Measurements from ENCODE around the gene RCOR1.
A peak's percentile ranks its signal among the peaks of the same experiment; 100 is the strongest.
"Not testable (repeated sequence)": the region's sequence is repeated elsewhere in the genome, so short reads cannot be mapped to it uniquely, and the experiment has no call there.

The RCOR1 gene

DNA sequence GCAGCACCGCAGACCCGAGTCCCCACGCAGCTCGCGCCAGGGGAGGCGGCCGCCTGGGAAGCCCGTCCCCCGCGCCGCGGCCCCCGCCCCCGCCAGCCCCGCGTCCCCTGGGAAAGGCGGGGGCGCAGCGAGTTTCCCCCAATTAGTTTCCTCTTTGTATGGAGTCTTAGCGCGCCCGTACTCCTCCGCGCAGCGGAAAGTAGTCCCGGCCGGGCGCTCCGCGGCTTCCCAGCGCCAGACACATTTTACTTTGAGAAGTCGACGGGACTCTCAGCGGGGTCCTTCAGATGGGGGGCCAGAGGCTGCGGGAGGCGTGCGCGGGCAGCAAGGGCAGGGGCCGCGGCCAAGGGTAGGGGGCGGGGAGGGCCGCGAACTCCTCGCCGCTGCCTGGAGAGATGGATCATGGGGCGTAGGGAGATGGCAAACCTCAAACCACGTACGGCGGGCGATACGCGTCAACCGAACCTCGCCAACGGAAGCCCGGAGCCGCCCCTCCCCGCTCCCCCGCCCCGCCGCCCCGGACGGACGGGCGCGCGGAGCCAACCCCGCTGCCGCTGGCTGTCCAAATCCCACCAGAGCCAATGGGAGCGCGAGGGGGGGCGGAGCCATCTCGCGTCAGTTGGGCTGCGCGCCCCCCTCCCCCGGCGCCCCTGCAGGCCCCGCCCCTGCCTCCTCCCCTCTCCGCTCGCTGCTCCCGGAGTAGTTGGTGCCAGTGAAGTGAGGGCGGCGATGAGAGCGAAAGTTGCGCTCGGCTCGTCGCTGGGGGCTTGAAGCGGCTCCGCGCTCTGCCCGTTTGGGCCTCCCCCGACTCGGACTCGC lies at the start of gene RCOR1:
RCOR1 (plus strand) TSS at position 706 of the 819 bp plus-strand sequence. CDS start 238 bp downstream, outside the sequence.
- DNase-seq, result peak; percentile 97

DNA sequence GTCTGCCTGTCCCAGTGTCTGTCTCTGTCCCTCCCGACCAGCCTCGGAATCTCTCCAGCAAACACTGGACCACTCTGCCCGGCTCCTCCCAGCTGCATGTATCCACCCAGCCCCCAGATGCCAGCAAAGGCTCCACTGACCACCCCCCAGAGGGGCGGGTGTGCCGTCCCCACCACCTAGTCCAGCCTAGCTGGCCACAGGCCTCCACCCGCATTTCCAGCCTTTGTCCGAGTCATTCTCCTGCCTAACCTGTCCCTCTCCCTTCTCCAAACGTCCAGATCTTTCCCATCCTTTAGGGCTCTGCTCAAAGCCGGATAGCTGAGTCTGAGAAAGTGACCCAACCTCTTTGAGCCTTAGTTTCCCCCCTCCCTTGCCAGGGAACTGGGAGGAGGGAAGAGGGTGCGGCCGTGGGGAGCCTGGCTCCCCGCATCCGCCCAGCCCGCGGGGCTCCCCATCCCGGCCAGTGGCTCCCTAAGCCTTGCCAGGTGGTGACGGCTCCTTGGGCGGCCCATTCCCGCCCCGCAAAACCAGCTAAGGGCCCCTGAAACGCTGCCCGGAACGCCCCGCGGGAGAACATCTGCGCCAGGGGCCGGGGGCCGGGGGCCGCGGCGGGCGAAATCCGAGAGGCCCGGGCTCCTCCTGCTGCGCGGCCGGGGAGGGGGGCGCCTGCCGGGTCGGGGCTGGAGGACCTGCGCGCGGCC lies 48.3 kb upstream of the RCOR1 start:
- no peak for DNase-seq

DNA sequence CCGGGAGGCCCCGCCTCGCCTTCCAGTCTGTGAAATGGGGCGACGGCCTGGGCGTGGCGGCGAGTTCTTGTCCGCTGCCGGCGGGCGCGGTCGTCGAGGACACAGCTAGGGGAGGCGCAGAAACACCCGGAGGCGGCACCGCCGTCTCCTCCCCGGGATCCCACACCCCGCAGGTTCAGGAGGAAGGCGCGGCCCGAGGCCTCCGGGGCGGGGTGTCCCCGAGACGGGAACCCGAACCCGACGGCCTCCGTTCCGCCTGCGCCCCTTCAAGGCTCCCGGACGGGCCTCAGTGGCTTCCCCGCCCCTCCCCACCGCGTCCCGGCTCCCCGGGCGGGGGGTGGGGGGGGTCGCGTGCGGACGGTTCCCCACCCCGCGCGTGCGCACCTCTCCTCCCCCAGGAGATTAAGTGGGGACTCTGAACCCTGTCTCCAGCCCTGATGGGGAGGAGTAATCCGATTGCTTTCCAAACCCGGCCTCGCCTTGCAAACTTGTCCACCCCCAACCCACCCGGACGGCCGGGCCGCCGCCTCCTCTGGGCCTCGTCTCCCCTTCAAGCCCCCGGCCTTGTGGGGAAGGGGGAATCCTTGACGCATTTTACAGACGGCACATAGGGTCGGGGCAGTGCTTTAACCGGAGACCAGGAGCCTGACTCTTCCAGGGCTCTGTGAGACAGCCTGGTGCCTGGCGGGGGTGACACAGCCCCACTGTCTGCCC lies 47.5 kb upstream of the RCOR1 start:
- no peak for DNase-seq

DNA sequence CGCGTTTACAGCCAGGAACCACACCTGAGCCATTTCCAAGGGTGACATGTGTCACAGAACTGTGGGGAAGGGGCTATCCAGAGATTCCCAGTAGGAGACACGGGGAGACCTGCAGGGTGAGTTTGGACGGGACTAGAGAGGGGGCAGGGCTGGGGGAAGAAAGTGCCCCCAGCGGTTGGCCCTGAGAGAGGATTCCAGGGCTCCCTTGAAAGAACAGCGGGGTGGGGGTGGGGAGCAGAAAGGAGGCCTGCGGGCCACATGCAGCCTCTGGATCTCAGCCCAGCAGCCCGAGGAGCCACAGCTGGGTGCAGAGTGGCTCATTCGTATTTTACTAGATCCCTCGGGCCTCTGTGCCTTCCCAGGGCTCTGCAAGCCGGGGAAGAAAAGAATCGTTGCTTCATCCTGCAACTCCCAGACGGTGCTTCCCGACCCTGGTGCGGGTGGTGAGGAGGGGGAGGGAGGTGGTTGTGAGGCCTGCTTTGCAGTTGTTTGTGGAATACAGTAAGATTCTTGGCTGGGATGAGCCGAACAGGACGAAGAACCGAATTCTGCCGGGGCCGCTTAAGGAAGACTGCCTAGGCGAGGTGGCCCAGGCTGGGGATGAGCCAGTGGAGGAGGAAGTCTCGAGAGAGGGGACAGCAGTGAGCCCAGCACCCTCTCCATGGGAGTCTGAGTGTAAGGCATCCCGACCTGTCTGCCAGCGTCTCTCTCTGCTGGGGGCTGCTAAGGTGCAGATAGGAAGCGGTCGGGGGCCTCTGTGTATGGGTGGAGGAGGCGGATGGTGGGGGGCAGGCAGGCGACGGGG lies 46.8 kb upstream of the RCOR1 start:
- DNase-seq, result no peak

DNA sequence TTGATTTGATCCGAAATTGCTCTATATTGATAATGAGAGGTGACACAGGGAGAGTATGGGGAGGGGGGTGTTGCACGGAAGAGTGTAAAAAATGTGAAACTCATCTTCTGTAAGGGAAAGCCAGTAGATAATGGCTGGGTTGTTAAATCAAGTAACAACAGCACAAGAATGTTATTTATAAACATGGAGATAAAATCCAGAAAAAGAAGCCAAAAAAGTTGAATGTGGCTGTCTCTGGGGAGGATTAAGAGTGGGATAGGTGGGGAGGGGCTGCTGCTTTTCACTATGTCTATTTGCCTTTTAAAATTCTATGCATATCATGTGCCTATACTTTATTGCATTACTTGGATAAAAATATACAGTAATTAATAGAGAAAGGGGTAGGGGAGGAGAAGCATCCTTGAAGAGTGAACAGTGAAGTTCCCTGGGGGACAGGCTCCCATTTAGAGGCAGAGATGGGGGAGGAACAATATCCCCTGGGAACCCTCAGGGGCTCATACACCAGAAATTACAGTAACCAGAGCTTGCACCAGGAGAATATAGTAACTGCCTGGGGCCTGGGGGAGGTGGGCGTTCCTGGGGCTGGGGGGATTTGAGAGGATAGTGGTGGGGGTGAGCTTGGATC lies 43.7 kb upstream of the RCOR1 start:
- no peak for DNase-seq

DNA sequence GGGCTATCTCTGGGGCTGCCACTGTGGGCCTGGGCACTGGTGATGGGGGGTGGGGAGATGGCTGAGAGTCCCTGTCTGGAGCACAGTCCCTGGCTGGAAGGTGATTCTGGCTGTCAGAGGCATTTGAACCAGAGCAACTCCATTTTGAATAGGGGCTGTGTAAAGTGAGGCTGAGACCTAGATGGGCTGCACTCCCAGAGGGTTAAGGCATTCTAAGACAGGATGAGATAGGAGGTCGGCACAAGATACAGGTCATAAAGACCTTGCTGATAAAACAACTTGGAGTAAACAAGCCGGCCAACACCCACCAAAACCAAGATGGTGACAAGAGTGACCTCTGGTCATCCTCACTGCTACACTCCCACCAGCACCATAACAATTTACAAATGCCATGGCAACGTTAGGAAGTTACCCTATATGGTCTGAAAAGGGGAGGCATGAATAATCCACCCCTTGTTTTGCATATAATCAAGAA lies 41.5 kb upstream of the RCOR1 start:
- DNase-seq, result not testable (repeated sequence)

DNA sequence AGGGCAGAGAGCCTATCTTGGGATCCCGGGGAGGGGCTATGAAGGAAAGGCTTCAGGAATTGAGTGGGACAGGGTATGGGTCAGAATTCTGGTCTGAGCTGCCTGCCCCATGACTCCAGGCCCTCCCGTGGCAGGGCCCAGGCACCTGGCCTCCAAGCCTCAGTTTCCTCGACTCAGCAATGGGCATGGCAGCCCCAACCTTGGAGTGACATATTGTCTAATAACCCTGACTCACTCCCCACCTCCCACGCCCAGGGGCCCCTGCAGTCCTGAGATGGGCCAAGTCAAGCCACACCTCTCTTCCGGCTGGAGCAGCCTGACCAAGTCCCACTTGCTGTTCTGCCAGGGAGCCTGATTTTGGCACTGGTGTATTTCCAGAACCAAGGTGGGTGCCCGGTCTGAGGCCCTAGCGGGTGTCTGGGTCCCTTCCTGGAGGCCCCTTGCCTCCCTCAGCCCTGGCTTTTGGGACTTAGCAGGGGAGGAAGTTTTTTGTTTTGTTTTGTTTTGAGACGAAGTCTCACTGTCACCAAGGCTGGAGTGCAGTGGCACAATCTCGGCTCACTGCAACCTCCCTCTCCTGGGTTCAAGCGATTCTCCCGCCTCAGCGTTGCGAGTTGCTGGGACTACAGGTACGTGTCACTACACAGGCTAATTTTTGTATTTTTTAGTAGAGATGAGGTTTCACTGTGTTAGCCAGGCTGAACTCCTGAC lies 40.3 kb upstream of the RCOR1 start:
- DNase-seq, result no peak

DNA sequence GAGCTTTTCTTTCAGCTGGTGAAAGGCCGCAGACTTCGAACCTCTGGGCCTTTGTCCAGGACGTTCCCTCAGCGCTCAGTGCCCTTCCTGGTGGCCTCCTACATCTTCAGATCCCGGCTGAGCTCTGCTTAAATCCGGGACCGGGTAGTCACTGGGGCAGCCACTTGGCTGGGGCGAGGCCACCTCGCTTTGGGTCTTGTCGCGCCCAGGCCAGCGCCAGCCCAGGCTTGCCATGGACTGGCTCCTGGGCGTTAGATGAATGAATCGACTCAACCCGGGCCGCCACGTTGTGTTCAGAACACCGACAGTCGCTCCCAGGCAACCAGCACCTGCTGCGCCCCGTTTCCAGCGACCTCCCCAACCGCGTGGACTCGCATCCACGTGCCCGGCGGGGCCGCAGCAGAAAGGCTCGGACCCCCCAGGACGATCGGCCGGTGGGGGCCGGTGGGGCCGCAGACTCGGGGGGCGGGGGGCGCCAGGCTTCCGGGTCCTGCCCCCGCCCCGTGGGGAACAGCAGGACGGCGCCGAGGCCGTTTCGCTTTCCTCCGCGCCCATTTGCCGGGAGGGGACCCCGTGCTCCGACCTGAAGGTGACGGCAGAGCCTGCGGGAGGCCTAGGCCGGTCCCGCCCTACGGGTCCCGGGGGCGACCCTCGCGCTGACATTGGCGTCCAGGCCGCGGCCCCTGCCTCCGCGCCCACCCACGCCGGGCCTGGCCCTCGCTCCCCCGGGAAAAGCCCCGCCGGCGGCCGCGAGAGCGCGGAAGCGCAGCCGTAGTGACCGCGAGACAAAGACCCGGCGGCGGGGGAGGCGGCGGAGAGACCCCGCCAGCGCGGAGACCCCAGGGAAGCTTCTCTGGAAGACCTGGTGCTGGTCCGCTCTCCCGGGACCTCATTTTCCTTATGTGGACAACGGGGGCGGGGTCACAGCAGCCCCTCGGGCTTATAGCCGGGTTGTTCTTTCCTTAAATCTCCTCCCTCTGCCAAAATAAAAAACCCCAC lies 37.3 kb upstream of the RCOR1 start:
- peak; percentile 44 for DNase-seq

DNA sequence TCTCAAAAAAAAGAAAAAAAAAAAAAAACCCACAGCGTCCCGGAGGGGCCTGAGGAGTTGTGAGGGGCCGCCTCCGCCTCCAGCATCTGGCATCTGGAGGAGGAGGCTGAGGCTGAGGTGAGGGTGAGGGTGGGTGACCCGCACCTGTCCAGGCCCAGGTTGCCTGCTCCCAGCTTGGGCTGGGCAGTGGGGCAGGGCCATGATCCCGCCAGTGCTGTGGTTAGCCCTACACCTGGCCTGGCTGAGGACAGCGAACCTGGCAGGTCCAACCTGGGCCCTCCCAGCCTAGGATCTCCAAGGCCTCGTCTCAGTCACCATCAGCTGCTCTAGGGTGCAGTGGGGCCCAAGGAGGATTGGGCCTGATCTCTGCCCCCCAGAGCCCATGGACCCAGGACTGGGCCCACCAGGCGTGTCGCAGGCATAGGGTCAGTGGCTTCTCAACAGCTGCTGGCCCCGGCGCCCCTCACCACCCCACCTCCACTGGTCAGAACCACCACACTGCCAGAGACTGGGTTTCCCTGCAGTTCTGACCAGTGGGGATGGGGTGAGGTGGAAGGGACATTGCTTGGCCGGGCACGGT lies 36.3 kb upstream of the RCOR1 start:
- no peak for DNase-seq

DNA sequence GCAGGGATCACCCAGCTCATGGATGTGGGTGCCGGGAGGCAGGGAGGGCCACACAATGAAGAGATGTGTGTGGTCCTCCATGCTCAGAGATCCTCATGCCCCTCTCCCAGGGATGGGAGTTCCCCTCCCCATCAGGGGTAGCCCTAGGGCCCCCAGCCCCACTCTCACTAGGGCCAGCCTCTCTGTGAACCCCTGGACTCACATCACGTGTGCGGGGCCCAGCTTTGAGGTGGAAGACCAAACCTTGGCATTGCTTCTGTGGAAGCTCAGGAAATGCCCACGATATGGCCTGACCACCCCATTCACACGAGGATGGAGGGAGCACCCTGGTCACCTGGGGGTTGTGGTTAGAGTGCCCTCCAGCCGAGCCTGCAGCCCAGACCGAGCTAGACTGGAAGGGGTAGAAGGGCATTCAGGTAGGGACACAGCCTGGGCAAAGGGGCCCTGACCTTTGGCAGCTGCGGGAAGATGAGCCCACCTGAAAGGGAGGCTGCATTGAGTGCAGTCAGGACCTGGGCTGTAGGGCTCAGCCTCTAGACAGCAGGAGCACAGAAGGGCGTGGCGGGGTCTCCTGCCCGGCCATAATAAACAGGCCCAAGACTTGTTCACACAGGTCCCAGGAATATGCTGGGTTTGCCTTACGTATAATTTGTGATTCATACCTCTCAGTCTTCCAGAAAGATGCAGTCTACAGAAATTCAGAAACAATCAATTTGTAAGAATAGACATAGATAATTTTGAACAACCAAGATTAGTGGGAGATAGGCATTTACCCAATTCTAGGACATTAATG lies 34.8 kb upstream of the RCOR1 start:
- no peak for DNase-seq

DNA sequence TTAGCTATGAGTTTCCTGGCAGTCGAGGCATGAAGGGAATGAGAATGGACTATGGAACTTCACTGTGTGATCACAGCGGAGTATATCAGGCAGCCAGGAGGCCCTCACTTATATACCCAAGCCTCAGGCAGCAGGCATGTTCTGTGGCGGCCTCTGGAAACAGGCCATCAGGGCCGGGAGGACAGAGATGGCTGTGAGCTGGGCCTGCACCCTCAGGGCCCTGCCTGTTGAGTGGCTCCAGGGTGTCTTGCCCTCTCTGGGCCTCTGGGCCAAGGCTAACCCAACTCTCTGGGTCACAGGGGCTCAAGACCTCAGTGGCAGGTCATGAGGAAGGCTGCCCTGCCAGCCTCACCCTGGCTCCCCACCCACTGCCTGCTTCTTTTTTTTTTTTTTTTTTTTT lies 33.9 kb upstream of the RCOR1 start:
- no peak for DNase-seq

DNA sequence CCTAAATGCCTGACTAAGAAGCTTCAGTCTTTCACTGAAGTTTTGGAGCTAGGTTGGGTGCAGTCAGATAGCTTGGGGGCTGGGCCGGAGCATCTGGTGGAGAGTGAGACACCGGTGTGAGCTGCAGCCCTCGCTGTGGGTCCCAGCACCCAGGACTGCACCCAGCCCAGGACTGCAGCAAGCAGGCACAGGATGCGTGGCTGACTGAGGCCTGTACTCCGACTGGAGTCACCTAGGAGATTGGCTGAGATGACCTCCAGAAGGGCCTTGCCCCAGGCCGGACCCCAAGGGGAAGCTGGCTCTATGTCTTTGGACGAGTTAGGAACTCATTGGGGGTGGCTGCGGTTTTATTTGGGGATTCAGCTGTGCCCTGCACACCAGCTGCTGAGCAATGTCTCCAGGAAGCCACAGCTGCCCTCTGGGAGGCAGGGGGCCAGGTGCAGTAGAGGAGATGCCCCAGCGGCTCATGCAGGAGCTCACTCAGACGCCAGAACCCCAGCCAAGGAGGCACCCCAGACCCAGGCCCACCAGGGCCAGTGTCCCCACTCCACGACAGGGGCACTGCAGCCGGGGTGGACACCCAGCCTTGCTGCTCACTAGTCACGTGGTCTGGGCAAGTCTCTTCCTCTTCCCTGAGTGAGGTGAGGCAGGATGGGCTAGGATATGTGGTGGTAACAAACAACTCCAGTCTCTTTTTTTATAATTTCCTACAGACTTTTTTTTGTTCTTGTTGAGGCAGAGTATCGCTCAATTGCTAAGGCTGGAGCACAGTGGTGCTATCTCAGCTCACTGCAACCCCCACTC lies 31.8 kb upstream of the RCOR1 start:
- DNase-seq, result no peak

DNA sequence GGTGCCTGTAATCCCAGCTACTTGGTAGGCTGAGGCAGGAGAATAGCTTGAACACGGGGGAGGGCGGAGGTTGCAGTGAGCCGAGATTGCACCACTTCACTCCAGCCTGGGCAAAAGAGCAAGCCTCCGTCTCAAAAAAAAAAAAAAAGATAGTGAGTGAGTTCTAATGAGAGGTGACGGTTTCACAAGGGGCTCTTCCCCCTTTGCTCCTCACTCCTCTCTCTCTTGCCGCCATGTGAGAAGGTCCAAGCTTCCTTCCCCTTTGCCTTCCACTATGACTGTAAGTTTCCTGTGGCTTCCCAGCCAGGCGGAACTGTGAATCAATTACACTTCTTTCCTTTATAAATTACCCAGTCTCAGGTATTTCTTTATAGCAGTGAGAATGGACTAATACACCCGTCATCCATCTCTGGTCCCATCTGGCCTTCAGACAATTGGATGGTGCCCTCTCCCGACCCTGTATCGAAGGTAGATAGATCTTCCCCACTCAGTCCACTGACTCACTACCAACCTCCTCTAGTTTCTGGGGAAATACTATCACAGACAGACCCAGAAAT lies 27.0 kb upstream of the RCOR1 start:
- DNase-seq, result no peak

DNA sequence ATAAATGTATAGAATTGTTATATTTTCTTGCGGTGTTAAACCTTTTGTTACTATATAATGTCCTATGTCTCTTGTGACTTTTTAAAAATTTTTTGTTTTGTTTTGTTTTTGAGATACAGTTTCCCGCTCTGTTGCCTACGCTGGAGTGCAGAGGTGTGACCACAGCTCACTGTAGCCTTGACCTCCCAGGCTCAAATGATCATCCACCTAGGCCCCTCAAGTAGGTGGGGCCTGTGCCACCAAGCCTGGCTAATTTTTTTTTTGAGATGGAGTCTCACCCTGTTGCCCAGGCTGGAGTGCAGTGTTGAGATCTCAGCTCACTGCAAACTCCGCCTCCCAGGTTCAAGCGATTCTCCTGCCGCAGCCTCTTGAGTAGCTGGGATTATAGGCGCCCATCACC lies 26.5 kb upstream of the RCOR1 start:
- no peak for DNase-seq

DNA sequence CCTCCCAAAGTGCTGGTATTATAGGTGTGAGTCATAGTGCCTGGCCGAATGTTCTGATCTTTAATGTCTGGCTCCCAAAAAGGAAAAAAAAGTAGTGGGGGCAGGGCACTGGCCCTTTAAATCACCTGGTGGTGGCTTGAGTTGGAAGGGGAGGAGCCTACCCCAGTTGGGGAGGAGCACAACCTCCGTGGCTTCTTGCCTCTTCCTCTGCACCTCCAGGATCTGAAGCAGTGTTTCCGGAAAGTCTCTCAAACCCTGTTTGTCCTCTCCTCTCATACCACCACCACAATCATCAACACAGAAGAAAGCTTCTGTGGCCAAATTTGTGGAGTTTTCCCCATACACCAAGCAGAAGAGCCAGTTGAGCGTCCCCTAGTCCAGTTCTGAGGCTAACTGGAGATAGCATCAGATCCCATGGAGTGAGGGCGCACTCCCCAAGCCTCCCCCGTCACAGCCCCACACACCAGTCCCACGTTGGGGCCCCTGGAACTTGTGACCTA lies 24.3 kb upstream of the RCOR1 start:
- DNase-seq, result peak; percentile 21

DNA sequence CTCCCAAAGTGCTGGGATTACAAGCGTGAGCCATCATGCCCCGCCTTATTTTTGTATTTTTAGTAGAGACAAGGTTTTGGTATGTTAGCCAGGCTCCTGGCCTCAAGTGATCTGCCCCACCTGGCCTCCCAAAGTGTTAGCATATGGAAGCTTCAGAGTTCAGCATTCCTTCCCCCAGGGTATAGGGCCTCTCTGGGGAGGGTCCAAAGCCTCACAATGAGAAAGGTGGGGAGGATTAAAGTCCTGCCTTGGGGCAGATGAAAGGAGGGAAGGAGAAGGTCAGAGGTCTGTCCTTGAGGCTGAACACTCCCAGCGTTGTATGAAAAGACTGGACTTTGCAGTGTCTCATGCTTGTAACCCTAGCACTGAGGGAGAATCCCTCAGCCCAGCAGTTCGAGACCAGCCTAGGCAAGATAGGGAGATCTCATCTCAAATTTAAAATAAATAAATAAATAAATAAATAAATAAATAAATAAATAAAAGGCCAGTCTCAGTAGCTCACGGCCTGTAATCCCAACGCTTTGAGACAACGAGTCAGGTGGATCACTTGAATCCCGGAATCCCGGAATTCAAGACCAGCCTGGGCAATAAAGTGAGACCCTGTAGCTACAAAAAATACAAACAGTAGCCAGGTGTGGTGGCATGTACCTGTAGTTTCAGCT lies 22.0 kb upstream of the RCOR1 start:
- DNase-seq, result no peak

DNA sequence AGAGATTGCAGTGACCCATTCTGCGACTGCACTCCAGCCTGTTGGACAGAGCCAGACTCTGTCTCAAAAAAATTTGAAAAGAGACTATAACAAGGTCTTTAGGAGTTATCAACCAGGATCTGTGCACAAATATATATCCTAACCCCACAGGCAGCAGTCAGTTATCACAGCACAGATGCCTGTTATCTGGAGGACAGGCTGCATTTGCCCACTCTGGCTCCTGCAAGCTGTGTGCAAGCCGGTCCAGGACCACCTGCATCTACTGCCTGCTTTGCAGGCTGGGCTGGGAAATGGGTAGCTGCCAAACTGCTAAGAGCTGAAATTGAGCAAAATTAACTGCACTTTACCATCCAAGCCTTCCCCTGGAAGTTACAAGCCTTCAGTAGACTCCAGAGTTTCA lies 21.4 kb upstream of the RCOR1 start:
- DNase-seq, result no peak

Data from activated CD4-positive, alpha-beta T cell treated with anti-CD3 and anti-CD28 coated beads for 1 hour (primary cell).